ENCODE measurements around the gene ZIC4.

GRCh38 chr3:147384210-147385058 lies 21.9 kb downstream of the ZIC4 start:
- TF ChIP-seq EP300 (IDR thresholded peaks at IDR 0.05) (no peak), CTCF (IDR thresholded peaks at IDR 0.05) (no peak)

All from tibial nerve (tissue), 4 donors.